Activated CD8-positive, alpha-beta memory T cell treated with anti-CD3 and anti-CD28 coated beads, Interleukin-2, amount 50 U/mL, for 24 hours (primary cell): Measurements from ENCODE around the gene INSYN2B.

ENCODE experiments used
- DNase-seq: peaks from one replicate; pipeline ENCODE4 v3.0.0-alpha.2; 2020; ENCODE audit errors: extremely low read depth

The INSYN2B gene

DNA sequence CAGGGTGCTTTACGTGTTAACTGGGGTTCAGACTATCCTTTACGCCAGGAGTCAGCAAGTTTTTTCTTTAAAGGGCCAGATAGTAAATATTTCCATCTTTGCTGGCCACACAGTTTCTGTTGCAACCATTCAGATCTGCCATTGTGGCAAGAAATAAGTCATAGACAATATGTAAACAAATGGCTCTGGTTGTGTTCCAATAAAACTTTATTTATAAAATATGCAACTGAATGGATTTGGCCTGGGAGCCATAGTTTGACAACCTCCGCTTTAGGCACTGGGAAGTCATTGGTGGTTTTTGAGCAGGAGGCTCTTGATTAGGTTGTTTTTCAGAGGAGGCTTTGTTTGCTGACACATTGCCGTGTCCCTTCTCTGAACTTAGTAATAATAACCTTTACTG lies 90.7 kb downstream of the INSYN2B start:
- no peak for DNase-seq

DNA sequence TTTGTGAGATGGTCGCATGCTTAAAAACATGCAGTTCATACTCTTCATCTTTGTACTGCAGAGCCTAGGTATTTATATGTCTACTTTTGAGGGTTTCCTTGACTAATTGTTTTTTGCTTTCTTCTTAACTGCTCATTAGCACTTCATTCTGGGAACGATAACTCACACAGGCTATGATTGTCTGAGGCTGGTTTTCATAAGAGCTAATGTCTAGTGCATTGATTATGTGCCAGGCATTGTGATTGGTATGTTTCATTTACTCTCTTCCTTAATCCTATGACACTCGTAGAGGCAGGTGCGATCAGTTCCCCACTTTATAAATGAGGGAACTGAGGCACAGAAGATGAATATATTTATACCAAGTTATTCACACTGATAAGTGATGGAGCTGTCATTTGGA lies 93.6 kb downstream of the INSYN2B start:
- DNase-seq = no peak

DNA sequence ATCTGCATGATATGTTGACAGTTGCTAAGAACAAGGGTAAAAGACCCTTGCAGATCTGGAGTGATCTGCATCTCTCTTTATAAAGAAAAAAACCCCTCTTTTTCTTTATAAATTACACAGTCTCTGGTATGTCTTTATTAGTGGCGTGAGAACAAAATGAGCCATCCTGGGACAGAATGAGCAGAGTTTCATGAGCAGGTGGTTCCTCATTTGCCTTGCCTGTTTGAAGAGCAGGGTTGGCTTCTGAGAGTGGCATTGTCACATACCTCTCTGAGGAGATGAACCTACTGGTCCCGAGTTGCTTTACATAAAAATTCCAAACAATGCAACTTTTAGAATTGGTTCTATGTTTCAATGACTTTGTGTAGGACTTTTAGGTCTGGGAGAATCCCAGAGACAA lies 94.3 kb downstream of the INSYN2B start:
- DNase-seq = no peak

GRCh38 chr5:169881702-169882303 lies 98.5 kb downstream of the INSYN2B start:
- no peak for DNase-seq

DNA sequence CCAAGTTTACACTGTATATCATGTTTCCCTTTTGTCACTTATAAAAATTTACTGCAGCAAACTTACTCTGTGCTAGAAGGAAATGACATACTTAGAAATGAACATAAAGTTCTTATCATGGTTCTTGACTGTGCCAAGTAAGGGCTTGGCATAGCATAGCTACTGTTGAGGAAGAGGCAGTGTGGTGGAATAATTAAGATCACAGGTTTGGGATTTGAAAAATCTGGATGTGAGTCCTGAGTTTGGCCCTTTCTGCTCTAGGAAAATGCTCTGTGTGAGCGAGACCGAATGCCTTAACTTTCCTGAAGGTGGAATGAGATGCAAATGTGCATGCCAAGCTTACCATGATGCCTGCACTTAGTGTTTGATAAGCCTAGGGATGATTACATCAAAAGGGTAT lies 99.5 kb downstream of the INSYN2B start:
- no peak for DNase-seq

- DNase-seq = no peak
These were observed 100.2 kb downstream of the INSYN2B start for GRCh38 chr5:169880012-169880663.

GRCh38 chr5:169876386-169876785 lies 103.9 kb downstream of the INSYN2B start:
- DNase-seq = no peak

- no peak for DNase-seq
These were observed 104.6 kb downstream of the INSYN2B start for GRCh38 chr5:169875731-169876130.

DNA sequence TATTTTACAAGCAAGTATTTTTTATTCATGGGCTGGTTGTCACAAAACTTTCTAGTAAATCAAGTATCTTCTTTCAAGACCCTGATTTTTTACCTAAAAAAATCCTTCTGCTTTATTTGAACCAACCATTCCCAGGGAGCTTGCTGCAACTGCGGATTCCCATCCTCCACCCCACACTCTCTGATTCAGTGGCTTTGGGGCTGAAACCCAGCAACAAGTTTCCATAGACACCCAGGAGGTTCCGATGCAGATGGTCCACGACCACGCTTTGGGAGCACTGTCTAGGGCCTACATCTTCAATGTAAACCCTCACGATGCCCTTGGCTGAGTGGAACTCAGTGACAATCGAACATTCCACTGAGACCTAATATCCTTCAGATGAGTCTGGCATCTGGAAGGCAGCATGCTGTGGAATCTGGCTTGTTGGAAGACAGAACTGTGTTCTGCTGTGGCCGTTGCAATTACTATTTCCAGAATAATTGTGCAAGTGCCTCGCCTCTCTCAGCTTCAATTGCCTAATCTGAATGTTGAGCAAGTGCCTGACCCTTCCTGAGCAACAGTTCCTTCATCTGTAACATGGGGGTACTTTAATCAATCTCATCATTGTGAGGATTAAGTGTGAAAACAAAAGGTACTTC lies 105.1 kb downstream of the INSYN2B start:
- no peak for DNase-seq

GRCh38 chr5:169874621-169875020 lies 105.7 kb downstream of the INSYN2B start:
- no peak for DNase-seq

- no peak for DNase-seq
These were observed 106.7 kb downstream of the INSYN2B start for GRCh38 chr5:169873642-169874041.

- DNase-seq = no peak
These were observed 108.3 kb downstream of the INSYN2B start for GRCh38 chr5:169871826-169872490.

GRCh38 chr5:169870211-169870610 lies 110.1 kb downstream of the INSYN2B start:
- DNase-seq = no peak

DNA sequence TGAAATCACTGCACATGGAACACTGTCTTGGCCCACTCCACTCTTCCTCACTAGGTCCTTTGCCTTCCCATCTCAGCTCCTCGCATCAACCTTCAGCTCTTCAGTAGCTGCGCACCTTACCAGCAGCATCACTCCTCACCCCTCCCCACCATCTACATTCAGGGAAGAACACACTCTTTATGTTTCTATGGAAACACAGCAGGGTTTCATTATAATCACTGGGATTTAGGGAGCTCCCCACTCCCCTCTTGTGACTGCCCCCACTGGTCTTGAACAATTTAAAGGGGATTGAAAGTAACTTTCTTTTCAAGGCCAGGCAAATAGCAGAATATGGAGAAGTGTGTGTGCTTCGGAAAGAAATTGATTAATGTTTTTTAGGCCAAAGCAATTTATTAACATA lies 111.2 kb downstream of the INSYN2B start:
- DNase-seq = no peak

GRCh38 chr5:169867347-169867746 lies 112.9 kb downstream of the INSYN2B start:
- DNase-seq = no peak

DNA sequence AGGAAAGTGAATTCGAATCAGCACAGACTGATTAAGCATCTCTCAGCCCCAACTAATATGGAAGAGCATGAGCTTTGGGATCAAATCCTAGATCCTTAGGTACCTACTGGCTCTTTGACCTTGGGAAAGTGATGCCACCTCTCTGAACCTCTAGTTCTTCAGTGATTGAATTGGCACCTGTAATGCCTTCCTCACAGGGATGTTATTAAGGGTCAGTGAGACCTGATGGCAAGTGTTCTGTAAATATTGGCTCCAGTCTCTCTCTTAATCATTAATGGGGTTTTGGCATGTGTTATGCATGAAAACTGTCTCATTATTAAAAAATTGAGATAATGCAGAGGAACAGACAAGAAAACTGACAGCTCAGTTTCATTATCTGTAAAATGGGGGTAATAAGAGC lies 115.8 kb downstream of the INSYN2B start:
- no peak for DNase-seq

- no peak for DNase-seq
These were observed 117.9 kb downstream of the INSYN2B start for GRCh38 chr5:169862391-169862811.

GRCh38 chr5:169861934-169862333 lies 118.4 kb downstream of the INSYN2B start:
- no peak for DNase-seq

GRCh38 chr5:169861433-169861832 lies 118.9 kb downstream of the INSYN2B start:
- DNase-seq = no peak

GRCh38 chr5:169860585-169860984 lies 119.7 kb downstream of the INSYN2B start:
- no peak for DNase-seq

DNA sequence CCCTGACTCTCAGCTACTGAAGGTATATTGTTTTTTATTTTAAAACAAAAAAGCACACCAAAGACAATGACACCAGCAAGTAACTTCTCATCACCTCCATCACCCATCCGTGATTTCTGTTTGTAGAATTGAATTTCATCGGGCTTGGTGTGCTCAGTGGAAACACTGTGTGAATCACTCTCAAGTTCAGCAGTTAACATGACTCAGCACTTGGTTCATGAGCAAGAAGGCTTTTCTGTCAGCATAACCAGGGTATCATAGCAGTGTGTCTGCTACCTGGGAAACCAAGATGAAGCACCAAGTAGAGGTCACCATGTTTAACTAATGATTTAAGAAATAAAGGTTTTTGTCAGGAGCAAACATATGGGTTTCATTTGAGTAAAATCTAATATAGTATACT lies 123.7 kb downstream of the INSYN2B start:
- no peak for DNase-seq

DNA sequence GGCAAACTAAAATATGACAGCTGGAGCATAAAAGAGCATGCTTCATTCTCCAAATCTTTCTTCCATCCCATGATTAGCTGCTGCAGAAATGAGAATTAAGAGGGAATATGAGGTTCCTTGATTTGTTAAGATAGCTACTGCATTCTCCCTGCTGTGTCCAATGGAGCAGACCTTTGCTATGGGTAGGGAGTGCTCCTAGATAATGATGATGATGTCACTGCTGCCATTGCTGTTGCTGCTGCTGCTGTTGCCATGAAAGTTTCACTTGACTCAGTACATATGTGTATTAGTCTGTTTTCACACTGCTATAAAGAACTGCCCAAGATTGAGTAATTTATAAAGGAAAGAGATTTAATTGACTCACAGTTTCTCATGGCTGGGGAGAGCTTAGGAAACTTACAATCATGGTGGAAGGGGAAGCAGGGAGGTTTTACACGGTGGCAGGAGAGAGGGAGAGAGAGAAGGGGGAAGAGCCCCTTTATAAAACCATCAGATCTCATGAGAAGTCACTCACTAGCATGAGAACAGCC lies 128.9 kb downstream of the INSYN2B start:
- no peak for DNase-seq

DNA sequence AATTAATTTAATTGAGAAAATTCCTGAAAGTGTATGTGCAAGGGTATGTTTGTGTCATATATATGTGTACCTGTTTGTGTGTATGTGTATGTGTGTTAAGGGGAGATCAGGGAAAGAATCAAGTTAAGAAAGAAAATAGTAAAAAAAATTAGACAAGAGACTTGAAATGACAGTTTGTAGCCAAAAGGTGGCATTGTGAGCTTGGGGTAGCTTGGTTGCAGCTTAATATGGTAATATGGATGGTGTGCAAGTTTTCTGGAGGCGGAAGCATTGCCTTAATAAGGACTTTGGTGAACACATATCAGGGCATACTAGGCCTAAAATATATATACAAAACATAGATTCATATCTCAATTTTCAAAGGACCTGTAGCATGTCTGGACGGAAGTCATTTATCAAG lies 129.9 kb downstream of the INSYN2B start:
- no peak for DNase-seq
